SK-N-SH treated with all-trans-retinoic acid at 6 μM for 48 hours (cell line): ENCODE results near the gene POP4.

Experiments
- ATAC-seq: fragments of 200-7000 bp; cut with Tn5 transposase; 3 replicates; pipeline ENCODE4 v1.9.1; 2020; ENCODE audit warnings: mild to moderate bottlenecking, moderate library complexity
- ARNTL ChIP-seq: fragments of 450-650 bp; formaldehyde crosslinking; IDR thresholded peaks from 2 replicates; pipeline ENCODE4 v1.5.0; 2020; ENCODE audit warnings: low read depth, mild to moderate bottlenecking, moderate library complexity, borderline replicate concordance
- BACH2 ChIP-seq: fragments of 250-450 bp; sonication (Bioruptor Pico); IDR thresholded peaks from 2 replicates; pipeline ENCODE4 v1.9.0; 2021; ENCODE audit warnings: mild to moderate bottlenecking, borderline replicate concordance
- CSDC2 ChIP-seq: fragments of 250-450 bp; sonication (Bioruptor Pico); IDR thresholded peaks from 2 replicates; pipeline ENCODE4 v1.5.0; 2020; ENCODE audit warnings: mild to moderate bottlenecking, moderate library complexity
- CSRNP3 ChIP-seq: fragments of 250-450 bp; sonication (Bioruptor Pico); IDR thresholded peaks from 2 replicates; pipeline ENCODE4 v1.5.1; 2021; ENCODE audit warnings: mild to moderate bottlenecking, moderate library complexity
- ESRRG ChIP-seq: fragments of 250-450 bp; sonication (Bioruptor Pico); IDR thresholded peaks from 2 replicates; pipeline ENCODE4 v1.6.1; 2021; ENCODE audit warnings: mild to moderate bottlenecking
- GLIS3 ChIP-seq: fragments of 250-450 bp; sonication (Bioruptor Pico); IDR thresholded peaks from 2 replicates; pipeline ENCODE4 v1.5.0; 2020; ENCODE audit warnings: mild to moderate bottlenecking, moderate library complexity
- ISL1 ChIP-seq: fragments of 250-450 bp; sonication (Bioruptor Pico); IDR thresholded peaks from 2 replicates; pipeline ENCODE4 v2.1.2; 2022; ENCODE audit warnings: mild to moderate bottlenecking, moderate library complexity
- OSR1 ChIP-seq: fragments of 250-450 bp; sonication (Bioruptor Pico); IDR thresholded peaks from 2 replicates; pipeline ENCODE4 v1.8.0; 2022; ENCODE audit warnings: moderate library complexity, mild to moderate bottlenecking, inconsistent platforms
- PATZ1 ChIP-seq: fragments of 250-450 bp; sonication (Bioruptor Pico); IDR thresholded peaks from 2 replicates; pipeline ENCODE4 v1.8.0; 2020; ENCODE audit warnings: mild to moderate bottlenecking, moderate library complexity, borderline replicate concordance
- POU6F1 ChIP-seq: fragments of 250-450 bp; sonication (Bioruptor Pico); IDR thresholded peaks from 2 replicates; pipeline ENCODE4 v1.8.0; 2021; ENCODE audit warnings: low read depth, mild to moderate bottlenecking, moderate library complexity, borderline replicate concordance
- RARB ChIP-seq: fragments of 250-450 bp; sonication (Bioruptor Pico); IDR thresholded peaks from 2 replicates; pipeline ENCODE4 v1.8.0; 2021; ENCODE audit warnings: mild to moderate bottlenecking, moderate library complexity
- SNAI2 ChIP-seq: fragments of 250-450 bp; sonication (Bioruptor Pico); IDR thresholded peaks from 2 replicates; pipeline ENCODE4 v1.5.0; 2020; ENCODE audit warnings: mild to moderate bottlenecking, moderate library complexity
- TOX ChIP-seq: fragments of 250-450 bp; sonication (Bioruptor Pico); IDR thresholded peaks from 2 replicates; pipeline ENCODE4 v1.8.0; 2021; ENCODE audit warnings: mild to moderate bottlenecking, moderate library complexity, borderline replicate concordance
- TSHZ2 ChIP-seq: fragments of 250-450 bp; sonication (Bioruptor Pico); IDR thresholded peaks from 2 replicates; pipeline ENCODE4 v1.5.0; 2020; ENCODE audit warnings: mild to moderate bottlenecking, moderate library complexity
- ZC3H10 ChIP-seq: fragments of 250-450 bp; sonication (Bioruptor Pico); IDR thresholded peaks from 2 replicates; pipeline ENCODE4 v1.5.1; 2021; ENCODE audit warnings: mild to moderate bottlenecking, moderate library complexity
- ZFP30 ChIP-seq: fragments of 450-650 bp; formaldehyde crosslinking; IDR thresholded peaks from 2 replicates; pipeline ENCODE4 v1.5.0; 2022; ENCODE audit warnings: mild to moderate bottlenecking, moderate library complexity
- ZNF565 ChIP-seq: fragments of 450-650 bp; formaldehyde crosslinking; conservative IDR thresholded peaks from 2 replicates; pipeline ENCODE4 v1.5.0; 2020; ENCODE audit warnings: low read depth, mild to moderate bottlenecking, moderate library complexity
- ZNF8 ChIP-seq: fragments of 450-650 bp; formaldehyde crosslinking; IDR thresholded peaks from 2 replicates; pipeline ENCODE4 v1.5.0; 2020; ENCODE audit warnings: mild to moderate bottlenecking, moderate library complexity

The POP4 gene

GRCh38 chr19:29651622-29652394 is 45.7 kb downstream of the POP4 start:
- no peak for ATAC-seq
- TF ChIP-seq POU6F1: no peak
- TF ChIP-seq ZFP30: no peak
- TF ChIP-seq ZNF8 (CRISPR knock-in tag): no peak
- TF ChIP-seq CSRNP3 (CRISPR knock-in tag): no peak
- TF ChIP-seq ISL1: no peak
- TF ChIP-seq SNAI2: no peak
- TF ChIP-seq ESRRG (CRISPR knock-in tag): no peak
- no peak for TF ChIP-seq ARNTL (CRISPR knock-in tag)
- TF ChIP-seq ZNF565 (CRISPR knock-in tag): no peak
- no peak for TF ChIP-seq RARB (CRISPR knock-in tag)
- TF ChIP-seq GLIS3 (CRISPR knock-in tag): no peak
- TF ChIP-seq OSR1 (CRISPR knock-in tag): no peak
- TF ChIP-seq CSDC2 (CRISPR knock-in tag): no peak
- no peak for TF ChIP-seq TOX (CRISPR knock-in tag)
- no peak for TF ChIP-seq ZC3H10 (CRISPR knock-in tag)
- no peak for TF ChIP-seq PATZ1 (CRISPR knock-in tag)
- TF ChIP-seq TSHZ2 (CRISPR knock-in tag): no peak

GRCh38 chr19:29653398-29653797 is 47.3 kb downstream of the POP4 start:
- TF ChIP-seq BACH2 (no peak), ZFP30 (no peak)
- no peak for ATAC-seq

GRCh38 chr19:29655648-29656335 is 49.7 kb downstream of the POP4 start:
- ATAC-seq: no peak
- TF ChIP-seq TOX (CRISPR knock-in tag): no peak
- no peak for TF ChIP-seq ESRRG (CRISPR knock-in tag)
- no peak for TF ChIP-seq RARB (CRISPR knock-in tag)
- TF ChIP-seq GLIS3 (CRISPR knock-in tag): no peak
- no peak for TF ChIP-seq ZC3H10 (CRISPR knock-in tag)
- no peak for TF ChIP-seq ZFP30

GRCh38 chr19:29658221-29658991 is 52.3 kb downstream of the POP4 start:
- TF ChIP-seq ARNTL (CRISPR knock-in tag) (no peak), OSR1 (CRISPR knock-in tag) (no peak), RARB (CRISPR knock-in tag) (no peak), PATZ1 (CRISPR knock-in tag) (no peak), POU6F1 (no peak), ISL1 (no peak)
- no peak for ATAC-seq
